Femur (tissue), 1 donor: ENCODE data around the gene CDIPT.
"Not testable (repeated sequence)": the region's sequence is repeated elsewhere in the genome, so short reads cannot be mapped to it uniquely, and the experiment has no call there.

Experiments
- DNase-seq: peaks from one replicate; pipeline ENCODE4 v3.0.0-alpha.2; 2017

CDIPT gene

GRCh38 chr16:29894352-29894751 lies 31.3 kb upstream of the CDIPT start:
- no peak for DNase-seq

DNA sequence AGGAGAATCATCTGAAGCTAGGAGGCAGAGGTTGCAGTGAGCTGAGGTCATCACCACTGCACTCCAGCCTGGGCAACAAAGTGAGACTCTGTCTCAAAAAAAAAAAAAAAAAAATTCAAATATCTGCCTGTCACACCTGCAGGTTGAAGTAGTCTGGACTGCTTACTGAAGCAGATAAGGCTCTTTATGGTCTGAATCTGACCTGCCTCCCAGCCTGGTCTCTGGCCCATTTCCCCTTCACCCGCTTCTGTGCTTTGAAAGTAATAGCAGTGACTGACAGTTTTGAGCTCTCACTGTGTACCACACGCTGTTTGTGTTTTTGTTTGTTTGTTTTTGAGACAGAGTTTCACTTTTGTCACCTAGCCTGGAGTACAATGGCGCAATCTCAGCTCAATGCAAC lies 30.5 kb upstream of the CDIPT start:
- no peak for DNase-seq

- DNase-seq, result no peak
Measured at GRCh38 chr16:29892458-29892813, 29.4 kb upstream of the CDIPT start.

DNA sequence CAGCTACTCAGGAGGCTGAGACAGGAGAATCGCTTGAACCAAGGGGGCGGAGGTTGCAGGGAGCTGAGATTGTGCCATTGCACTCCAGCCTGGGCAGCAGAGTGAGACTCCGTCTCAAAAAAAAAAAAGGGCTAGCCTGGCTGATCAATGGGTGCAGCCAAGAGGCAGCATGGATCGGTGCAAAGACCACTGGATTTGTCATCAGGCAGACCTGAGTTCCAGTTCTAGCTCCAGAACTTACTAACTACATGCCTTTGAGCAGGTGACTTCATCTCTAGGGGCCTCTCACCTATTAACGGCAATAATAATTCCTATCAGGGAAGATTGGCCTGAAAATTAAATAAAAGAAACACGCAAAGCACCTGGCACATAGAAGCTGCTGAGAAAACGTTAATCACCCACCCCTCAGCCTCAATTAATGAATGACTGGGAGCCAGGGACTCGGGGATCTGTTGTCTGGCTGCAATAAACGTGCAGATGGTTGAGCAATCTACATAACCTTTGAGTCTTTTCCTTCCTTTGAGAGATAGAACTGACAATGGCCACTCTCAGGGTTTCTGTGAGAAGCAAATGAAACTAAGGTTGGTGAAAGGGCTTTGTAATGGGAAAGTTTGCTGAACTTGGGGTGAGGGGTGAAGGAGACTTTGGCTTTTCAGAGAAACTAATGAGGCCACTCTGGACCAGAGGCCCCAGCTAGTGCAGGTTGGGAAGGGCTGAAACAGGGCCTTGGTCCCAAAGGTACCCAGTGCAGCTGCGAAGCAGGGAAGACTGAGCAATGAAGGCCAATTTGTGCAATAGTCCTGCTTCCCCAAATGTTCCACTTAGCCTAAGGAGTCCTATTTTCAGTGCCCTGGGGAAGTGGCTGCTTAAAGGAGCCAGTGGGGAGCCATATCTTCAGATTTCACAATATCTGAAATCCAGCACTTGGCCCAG lies 28.8 kb upstream of the CDIPT start:
- DNase-seq, result no peak

DNA sequence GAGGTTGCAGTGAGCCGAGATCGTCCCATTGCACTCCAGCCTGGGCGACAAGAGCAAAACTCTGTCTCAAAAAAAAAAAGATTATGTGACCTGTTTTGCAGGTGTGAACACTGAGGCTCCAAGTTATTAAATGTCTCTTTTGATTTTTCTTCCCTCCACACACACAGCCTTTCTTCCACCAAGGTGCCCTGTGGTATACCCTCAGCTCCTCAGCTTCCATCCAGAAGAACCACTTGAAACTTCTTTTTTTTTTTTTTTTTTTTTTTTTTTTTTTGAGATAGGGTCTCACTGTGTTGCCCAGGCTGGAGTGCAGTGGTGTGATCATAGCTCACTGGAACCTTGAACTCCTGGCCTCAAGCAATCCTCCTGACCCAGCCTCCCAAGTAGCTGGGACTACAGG lies 26.3 kb upstream of the CDIPT start:
- not testable (repeated sequence) for DNase-seq

DNA sequence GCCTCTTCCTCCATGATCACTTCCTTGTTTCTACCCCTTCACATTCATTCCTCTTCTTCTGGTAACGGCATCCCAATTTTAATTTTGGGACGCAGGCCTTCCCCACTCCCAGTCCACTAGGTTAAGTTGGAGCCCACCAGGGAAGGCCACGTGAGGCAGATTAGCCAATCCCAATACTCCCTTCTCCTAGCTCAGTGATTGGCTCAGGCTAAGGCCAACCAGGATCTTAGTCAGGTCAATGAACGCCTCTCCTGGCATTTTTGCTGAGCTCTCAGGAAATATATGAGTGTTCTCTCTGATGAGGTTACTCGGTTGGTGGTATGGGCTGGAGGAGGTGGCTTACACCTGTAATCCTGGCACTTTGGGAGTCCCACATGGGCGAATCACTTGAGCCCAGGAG lies 21.0 kb upstream of the CDIPT start:
- no peak for DNase-seq

DNA sequence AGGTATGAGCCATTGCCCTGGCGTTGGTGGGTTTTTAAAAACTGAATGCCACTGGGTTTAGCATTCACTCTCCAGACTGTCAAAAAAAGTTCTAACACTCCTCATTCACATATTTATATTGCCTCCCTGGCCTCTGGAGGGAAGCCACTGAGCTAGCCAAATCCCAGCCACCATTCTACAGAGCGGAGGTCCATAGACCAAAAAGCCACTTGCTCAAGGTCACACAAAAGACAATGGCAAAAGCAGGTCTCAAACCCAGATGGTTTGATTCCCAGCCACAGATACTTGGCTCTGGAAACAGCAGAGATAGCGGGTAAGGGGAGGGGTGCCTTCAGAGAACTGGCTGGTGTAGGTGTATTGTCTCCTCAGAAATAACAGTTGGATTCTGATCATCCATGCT lies 18.0 kb upstream of the CDIPT start:
- no peak for DNase-seq

DNA sequence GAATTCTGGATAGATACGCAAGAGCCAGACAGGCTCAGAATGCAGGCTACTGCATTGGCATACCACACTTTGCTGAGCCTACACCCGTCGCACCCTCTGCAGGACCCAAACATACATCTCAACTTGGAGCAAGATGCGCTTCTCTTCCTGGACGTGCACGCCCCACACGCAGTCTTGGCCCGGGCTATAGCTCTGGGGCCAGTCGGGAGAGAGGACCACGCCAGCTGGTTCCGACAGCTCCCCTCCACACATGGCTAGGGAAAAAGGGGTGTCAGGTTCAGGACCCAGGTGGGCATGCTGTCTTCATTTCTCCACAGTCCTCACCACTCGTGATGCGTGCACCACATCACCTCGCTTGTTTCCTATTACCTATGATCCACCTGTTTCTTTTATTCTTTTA lies 15.1 kb upstream of the CDIPT start:
- DNase-seq, result no peak

DNA sequence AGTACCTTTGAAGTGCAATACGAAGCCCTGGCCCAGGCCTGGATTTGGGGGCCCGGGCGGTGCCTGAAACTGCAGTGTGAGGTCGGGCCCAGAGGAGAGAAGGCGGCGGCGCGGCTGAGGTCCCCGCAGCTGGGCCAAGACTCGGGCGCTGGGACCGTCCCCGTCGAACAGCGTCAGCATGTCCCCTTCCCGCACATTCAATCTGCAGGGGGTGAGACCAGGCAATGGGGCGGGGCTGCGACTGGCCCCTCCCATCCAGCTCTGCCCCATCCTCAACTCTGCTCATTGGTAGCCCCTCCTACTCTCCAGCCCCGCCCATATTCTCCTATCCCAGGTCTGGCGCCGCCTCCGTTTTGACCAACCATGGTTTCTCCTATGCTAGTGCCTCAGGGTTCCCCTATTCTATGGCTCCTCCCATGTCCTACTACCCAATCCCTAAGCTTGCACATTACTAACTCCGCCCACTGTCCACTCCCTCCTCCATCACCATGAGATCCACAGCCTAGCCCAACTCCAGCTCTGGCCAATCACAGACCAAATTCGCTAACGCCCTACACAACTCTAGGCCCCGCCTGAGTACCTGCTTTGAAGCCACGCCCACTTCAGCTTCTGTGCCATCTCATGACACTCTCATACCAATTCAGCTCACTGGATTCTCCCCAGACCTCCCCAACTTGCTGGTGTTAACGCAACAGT lies 14.4 kb upstream of the CDIPT start:
- DNase-seq, result no peak

- no peak for DNase-seq
Measured at GRCh38 chr16:29876594-29877249, 13.7 kb upstream of the CDIPT start.

DNA sequence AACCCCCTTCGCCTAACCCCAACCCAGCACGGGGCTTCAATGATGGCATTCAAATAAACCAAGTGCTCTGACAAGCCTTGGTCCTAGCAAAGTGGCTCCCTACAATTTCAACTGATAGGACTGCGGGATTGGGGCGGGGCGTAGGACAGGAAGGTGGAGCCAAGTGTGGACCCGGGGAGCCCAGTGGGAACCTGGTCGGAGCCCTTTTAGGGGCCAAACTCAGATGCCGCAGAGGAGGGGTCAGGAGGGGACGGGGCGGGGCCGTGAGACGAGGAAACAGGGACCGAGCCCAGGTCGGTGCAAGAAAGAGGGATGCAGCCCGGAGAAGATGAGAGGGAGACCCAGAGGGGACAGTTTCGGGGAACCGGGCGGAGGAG lies 13.2 kb upstream of the CDIPT start:
- DNase-seq, result no peak

DNA sequence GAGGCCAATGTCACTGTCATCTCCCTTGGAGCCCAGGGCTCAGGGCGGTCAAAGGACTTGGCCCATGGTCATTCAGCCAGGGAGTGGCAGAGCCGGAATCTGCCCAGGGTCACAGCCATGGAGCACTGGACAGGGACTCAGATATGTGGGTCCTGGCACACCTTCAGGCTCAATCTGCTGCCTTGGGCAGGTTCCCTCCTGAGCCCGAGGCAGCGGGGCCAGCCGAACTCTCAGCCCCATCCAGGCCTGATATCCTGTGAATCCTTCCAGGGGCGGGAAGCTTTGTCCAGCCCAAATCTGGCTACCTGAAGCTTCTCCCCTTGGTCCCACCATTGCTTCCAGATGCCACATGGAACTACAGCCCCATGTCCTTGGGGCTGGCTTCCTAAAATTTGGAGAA lies 12.2 kb upstream of the CDIPT start:
- no peak for DNase-seq

- DNase-seq, result no peak
Measured at GRCh38 chr16:29873319-29873718, 10.3 kb upstream of the CDIPT start.

DNA sequence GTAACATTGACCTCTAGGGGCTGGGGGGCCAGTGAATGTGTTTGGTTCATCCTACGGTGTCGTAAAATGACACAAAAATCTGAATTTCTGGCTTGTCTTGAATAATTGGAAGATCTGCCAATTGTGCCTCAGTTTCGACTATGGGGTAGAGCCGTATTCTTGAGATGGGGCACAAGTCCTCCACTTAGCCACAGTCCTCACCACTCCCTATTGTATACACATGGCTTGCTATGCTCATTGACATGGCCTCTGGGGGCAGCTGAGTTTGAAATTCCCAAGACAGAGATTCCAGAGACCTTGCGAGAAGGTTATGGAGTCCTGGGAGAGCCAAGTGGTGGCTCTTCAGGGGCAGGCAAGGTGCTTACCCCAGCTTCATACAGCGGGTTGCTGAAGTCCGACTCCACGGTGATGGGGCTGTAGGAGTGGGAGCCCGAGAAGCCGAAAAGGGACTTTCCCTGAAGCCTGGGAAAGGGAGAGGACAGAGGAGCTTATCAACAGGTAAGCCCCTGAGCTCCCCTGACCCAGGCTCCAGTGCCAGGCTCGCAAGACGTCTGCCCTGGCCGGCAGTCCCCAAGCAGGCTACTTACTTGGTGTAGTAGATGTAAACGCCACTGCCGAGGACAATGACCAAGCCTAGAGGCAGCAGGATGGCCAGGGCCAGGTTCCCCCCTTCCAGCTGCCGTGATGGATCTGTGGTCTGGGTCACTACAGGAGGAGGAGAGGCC lies 9.0 kb upstream of the CDIPT start:
- no peak for DNase-seq

- not testable (repeated sequence) for DNase-seq
Measured at GRCh38 chr16:29869067-29869466, 6.0 kb upstream of the CDIPT start.

- DNase-seq, result no peak
Measured at GRCh38 chr16:29868396-29869009, 5.5 kb upstream of the CDIPT start.

DNA sequence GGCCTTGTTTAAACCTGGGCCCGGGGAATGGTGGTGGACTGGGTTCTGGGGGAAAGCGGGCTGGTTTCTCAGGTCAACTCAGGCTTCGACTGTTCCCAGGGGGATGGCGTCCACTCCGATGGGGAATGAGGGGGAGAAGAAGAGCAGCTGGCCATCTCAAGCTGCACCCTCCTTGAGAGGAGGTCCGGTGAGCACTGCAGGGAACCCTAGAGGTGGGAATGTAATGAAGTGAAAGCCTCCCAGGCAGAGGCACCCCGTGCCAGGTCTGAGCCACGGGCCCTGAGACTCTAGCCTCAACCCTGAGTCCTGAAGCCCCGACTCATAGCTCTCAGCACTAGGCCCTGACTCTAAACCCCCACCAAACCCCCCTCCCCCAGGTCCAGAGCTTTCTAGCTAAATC lies 1.2 kb upstream of the CDIPT start:
- no peak for DNase-seq

GRCh38 chr16:29863669-29863984 lies 601 bp upstream of the CDIPT start:
- DNase-seq, result no peak

DNA sequence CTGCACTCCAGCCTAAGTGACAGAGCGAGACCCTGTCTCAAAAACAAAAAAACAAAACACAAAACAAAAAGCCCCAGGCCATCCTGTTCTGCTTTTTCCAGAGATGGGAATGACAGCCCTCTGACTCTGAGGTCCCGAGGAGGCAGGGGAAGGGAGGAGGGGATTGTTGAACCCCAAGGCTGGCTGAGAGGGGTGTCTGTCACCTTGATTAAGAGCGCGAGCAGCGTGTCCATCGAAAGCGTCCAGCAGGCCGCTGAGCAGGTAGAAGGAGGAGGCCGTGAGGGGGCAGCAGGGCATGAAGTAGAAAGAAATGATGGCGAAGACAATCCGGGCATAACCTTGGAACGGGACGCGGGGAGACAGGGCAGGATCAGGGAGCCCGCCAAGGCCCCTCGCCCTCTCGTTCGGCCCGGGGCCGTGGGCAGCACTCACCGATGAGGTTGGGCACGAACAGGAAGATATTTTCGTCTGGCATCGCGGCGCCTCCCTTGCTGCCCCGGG lies 593 bp downstream of the CDIPT start:
- no peak for DNase-seq

GRCh38 chr16:29860218-29860617 lies 2.8 kb downstream of the CDIPT start:
- DNase-seq, result no peak

DNA sequence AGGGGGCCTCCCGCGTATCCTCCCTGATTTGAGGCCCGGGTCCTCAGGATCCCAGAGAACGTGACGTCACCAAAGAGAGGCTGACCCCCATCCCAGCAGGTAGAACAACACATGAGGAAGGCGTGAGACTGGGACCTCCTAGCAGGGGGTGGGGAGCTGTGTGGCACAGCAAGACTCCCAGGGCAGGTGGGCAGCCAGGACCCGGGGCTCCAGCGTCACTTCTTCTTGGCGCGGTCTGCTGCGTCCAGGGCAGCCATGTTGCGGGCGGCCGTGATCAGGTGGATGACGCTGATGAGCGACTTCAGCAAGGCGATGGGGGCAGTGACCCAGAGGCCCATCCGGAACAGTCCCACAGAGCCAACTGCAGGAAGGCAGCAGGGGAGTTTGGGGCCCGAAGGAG lies 4.1 kb downstream of the CDIPT start:
- DNase-seq, result no peak

DNA sequence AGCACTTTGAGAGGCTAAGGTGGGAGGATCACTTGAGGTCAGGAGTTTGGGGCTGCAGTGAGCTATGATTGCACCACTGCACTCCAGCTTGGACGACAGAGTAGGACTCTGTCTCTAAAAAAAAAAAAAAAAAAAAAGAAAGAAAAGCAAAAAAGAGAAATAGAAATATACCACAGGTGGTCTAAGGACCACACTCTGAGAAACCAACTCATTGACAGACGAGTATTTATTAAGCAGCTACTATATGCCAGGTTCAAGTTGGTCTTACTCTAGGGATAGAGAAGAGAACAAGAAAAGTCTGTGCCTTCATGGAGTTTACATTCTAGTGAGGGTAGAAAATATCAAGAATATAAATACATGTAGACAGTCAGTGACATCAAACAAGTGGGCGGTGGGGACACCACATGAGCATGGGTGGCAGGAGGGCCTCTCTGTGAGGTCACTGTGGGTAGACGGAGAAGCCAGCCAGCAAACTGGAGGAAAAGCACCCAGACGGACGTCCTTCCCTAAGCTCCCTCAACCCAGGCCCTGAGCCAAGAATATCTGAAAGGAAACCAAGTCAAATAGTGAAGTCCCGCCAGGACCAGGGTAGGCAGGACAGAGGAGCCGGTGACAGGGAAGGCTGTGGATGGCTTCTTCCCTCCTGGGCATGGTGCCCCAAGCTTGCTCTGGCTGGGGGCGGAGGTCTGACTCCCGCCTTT lies 4.7 kb downstream of the CDIPT start:
- DNase-seq, result no peak
